GM12873 (cell line): ENCODE measurements around the gene ZSCAN21.

ENCODE experiments used
- CTCF ChIP-seq: IDR thresholded peaks from 2 replicates; pipeline ENCODE4 v1.5.1; 2012; ENCODE audit warnings: low read depth, mild to moderate bottlenecking, moderate library complexity, low read length, control low read depth; ENCODE audit not compliant: insufficient read depth; ENCODE audit errors: missing control alignments

The ZSCAN21 gene

GRCh38 chr7:100106633-100107032 is 57.1 kb downstream of the ZSCAN21 start:
- no peak for TF ChIP-seq CTCF

- no peak for TF ChIP-seq CTCF
These were observed 57.7 kb downstream of the ZSCAN21 start for GRCh38 chr7:100107125-100107737.

GRCh38 chr7:100107890-100108289 is 58.3 kb downstream of the ZSCAN21 start:
- no peak for TF ChIP-seq CTCF

- TF ChIP-seq CTCF, result no peak
These were observed 60.1 kb downstream of the ZSCAN21 start for GRCh38 chr7:100109521-100110163.

- TF ChIP-seq CTCF, result no peak
These were observed 61.6 kb downstream of the ZSCAN21 start for GRCh38 chr7:100111156-100111555.

- TF ChIP-seq CTCF, result no peak
These were observed 62.3 kb downstream of the ZSCAN21 start for GRCh38 chr7:100111914-100112313.
